DMS153 (cell line): ENCODE measurements around the gene BAD.
A peak's percentile ranks its signal among the peaks of the same experiment; 100 is the strongest.

Experiments
- DNase-seq: peaks from one replicate; lab custom pipeline; 2025; lab: John Stamatoyannopoulos, UW

BAD gene

DNA sequence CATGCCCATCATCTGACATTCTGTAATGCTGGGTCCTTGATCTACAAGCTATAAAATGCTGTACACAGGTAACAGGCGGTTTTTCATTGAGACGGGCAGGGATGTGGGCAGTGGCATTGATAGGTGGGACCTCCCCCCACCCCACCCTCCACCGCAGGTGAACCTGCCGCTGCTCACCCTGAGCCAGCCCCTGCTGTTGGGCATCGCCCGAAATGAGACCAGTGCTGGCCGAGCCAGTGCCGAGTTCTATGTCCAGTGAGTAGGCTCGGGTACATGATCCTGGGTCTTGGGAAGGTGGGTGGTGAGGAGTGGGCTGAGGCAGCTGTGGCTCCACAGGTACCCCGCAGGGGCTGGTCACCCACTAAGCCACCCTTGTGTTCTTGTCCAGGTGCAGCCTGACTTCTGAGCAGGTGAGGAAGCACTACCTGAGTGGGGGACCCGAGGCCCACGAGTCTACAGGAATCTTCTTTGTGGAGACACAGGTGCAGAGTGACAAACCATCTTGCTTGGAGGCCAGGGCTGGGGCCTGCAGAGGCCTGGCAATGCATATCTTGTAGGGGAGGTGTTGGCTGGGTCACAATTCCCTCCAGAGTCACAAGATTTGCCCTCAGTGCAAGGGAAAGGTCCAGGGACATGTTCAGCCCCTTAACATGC, 55.2 kb downstream of the BAD start:
- no peak for DNase-seq

DNA sequence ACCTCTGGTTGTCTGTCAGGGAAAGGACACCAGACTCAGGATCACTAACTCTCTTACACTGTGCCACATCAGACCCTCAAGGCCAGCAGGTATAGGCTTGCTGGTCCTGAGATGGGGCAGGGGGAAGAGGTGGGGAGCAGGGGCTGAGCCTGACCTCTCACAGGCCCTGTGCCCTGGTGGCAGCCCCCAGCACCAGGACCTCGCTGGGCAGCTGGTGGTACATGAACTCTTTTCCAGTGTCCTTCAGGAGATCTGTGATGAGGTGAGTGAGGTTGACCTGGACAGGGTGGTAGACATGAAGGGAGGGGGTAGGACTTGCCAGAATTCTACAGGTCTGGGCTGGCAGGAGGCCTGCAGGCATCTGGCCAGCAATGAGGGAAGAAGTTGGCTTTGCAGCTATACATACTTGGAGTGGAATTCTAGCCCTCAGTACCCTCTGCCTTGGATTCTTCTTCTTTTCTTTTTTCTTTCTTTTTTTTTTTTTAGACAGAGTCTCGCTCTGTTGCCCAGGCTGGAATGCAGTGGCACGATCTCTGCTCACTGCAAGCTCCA, 57.0 kb downstream of the BAD start:
- no peak for DNase-seq

DNA sequence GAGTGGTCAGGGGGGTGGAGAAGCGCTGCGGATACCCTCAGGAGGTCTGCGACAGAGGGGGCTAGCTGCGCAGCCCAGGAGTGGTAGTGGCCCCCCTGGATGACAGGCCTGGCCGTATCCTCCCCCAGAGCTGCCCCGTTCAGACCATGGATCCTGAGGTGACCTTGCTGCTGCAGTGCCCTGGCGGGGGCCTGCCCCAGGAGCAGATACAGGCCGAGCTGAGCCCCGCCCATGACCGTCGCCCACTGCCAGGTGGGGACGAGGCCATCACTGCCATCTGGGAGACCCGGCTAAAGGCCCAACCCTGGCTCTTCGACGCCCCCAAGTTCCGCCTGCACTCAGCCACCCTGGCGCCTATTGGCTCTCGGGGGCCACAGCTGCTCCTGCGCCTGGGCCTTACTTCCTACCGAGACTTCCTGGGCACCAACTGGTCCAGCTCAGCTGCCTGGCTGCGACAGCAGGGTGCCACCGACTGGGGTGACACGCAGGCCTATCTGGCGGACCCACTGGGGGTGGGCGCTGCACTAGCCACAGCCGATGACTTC, 57.9 kb downstream of the BAD start:
- peak; percentile 59 for DNase-seq

DNA sequence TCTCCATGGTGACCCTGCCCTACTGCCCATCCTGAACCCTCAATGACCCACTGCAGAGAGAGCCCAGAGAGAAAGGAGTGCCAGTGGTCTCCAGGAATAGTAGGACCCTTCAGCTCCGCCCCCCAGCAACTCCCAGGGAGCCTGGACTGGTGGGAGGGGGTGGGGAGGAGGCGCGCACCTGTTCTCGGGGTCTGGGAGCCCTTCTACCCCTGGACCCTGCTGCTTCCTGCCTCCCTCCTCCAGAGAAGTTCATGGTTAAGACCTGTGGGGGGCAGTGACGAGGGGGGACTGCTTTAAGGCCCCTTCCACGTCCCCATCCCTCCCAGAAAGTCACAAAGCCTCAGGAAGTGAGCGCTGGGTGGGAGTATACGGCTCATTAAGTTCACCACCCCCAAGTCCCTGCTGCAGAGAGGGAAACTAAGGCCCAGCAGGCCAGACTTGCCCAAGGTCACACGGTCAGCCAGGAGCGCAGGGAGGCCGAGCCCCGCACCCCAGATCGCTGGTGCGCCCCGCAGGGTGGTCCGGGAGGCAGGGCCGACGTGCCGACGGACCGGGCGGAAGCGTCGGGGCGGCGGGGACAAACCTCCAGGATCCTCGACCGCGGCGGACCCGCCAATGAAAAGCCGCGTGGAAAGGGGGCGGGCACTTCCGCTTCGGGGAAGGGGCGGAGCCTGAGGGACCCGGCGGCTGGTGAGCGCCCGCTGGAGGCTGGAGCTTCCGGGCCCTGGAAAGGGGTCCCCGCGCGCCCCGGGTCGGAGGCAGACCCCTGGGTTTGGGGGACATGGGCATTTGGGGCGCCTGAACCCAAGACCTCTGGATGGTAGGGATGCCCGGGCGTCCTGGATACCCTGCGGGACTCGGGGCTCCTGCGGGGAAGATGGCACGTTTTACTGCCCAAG, 58.6 kb downstream of the BAD start, which contains the start of the genes NUDT22 and TRPT1:
Gene NUDT22 (plus strand): TSS at position 667 of the 899 bp plus-strand sequence. CDS start 379 bp downstream, outside the sequence.
Gene TRPT1 (minus strand): TSS at position 579 of the 899 bp plus-strand sequence. CDS start 326 bp downstream, at position 253.
- DNase-seq: peak; percentile 68

DNA sequence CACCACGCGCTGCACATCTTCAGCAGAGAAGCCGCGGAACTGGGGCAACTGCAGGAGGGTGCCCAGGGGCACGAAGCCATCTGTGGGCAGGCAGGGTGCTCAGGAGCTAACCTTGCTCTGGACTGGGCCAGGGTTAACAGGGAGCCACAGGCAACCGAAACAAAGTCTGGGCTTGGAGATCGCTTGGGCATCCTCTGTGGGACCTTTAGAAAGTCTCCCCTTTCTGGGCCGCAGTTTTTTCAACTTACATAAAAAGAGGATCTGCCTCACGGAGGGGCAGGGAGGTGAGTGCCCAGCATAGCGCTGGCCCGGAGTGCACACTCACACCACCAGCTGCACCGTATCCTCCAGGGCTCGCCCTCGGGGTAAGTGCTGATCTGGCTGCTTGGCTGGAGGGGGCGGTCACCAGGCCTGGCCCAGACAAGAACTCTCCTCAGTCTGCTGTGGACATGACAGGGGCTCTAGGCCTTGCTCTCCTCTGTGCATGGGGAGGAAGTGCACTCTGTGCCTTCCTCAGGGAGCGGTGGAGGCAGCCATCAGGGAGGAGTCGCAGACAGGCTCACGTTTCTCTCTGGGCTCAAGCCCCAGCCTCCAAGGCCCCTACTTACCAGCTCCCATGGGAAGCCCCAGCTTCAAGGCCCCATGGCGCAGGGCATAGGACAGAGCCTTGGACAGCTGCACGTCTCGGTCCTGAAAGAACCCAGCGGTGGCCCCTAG, 59.4 kb downstream of the BAD start:
- DNase-seq: no peak

DNA sequence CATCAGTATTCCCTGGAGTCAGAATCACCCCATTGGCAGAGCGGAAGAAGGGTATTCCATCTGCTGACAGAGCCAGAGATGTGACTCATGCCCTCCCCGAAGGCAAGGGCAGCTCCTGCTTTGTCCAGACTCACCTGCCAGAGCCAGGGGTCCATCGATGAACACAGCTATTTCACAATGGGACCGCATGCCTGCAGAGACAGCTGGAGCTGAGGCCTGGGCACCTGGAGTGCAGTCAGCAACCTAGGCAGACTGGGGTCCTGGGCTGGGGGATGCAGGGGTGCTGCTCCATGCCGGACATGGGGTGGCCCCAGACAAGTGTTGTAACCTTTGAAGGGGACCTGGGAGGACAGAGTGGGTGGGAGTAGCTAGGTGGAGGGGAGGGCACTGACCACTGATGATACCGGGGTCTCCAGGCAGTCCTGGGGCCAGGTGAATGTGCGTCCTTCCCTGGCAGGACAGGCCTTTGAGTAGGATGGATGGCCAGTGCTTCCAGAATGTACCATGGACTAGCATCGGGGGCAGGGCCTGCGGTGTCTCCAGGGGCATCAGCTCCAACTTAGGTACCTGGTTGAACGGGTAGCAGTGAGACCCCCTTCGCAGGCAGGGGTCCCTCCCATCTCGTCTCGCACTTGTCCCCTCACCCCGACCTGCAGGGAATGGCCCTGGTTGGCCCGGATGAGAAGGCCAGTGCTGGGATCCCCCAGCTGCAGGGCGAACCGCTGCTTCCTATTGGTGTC, 60.1 kb downstream of the BAD start:
- no peak for DNase-seq

DNA sequence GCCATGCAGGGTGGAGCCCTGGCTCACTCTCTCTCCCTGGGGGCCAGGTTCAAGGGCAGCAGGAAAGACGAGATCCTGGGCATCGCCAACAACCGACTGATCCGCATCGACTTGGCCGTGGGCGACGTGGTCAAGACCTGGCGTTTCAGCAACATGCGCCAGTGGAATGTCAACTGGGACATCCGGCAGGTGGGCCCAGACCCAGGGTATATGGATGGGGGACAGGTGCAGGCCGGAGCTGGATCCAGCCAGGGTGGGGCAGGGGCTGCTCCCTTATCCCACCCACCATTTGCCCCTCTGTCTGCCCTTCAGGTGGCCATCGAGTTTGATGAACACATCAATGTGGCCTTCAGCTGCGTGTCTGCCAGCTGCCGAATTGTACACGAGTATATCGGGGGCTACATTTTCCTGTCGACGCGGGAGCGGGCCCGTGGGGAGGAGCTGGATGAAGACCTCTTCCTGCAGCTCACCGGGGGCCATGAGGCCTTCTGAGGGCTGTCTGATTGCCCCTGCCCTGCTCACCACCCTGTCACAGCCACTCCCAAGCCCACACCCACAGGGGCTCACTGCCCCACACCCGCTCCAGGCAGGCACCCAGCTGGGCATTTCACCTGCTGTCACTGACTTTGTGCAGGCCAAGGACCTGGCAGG, 61.3 kb downstream of the BAD start:
- peak; percentile 73 for DNase-seq

DNA sequence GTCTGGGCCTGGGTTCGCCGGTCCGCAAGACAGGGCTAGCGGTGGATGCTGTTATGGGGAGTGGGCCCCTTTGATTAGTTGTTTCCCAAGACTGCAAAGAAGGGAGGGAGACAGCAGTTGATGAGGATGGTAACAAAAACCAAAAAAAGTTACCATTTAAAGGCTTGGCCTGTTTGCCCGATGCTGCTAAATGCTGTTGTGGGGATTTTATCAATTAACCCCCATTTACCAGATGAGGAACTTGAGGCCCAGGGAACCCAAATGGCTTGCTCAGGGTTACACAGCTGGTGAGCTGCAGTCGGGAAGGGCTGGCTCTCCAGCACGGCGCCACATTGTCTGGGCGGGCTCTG, 61.8 kb downstream of the BAD start:
- no peak for DNase-seq

DNA sequence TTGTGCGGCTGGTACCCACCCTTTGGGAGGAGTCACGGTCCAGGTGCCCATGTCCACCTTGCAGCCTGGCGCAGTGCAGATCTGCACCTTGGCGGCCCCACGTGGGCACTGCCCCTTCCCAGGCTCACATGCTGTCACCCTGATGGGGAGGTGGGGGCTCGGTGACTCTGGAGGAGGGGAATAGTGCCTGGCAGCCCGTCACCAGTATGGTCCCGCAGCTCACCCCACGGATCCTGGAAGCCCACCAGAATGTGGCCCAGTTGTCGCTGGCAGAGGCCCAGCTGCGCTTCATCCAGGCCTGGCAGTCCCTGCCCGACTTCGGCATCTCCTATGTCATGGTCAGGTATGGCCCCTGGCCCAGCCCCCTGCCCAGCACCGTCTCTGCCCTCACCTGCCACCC, 63.7 kb downstream of the BAD start:
- no peak for DNase-seq

DNA sequence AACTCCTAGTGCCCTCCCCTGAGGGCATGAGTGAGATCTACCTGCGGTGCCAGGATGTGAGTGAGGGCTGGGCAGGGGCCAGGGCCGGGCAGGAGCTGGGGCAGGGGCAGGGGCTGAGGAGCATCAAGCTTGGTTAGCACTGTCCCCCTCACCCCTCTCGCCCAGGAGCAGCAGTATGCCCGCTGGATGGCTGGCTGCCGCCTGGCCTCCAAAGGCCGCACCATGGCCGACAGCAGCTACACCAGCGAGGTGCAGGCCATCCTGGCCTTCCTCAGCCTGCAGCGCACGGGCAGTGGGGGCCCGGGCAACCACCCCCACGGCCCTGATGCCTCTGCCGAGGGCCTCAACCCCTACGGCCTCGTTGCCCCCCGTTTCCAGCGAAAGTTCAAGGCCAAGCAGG, 64.2 kb downstream of the BAD start:
- DNase-seq: no peak
